K562 (cell line): ENCODE data around the gene EIF4E1B. TPM values are rescaled to one million over a fixed set of nuclear protein-coding genes. Genes with fewer than 3 reads are reported as not detected.

Experiments used
- ATAC-seq: fragments of 200-7000 bp; cut with Tn5 transposase; 3 replicates; pipeline ENCODE4 v1.9.1; 2020; ENCODE audit warnings: moderate library complexity
- BruUV-seq: library from RNA; stranded (reverse); fragments of 400-500 nt; replicated peaks from 2 replicates; lab custom pipeline; 2021; lab: Mats Ljungman, UMichigan
- CTCF ChIA-PET: fragments of 300-600 bp; formaldehyde crosslinking; extraction: SDS; loops from one replicate; lab custom pipeline; 2021; ENCODE audit warnings: low intra/inter-chr PET ratio; lab: Yijun Ruan, JAX
- POLR2A ChIA-PET: fragments of 300-600, 350-650 bp; sonication (Branson Sonifier 250); formaldehyde crosslinking; extraction: SDS; loops from one replicate; lab custom pipeline; 2021; ENCODE audit warnings: antibody characterized with exemption, inconsistent platforms; lab: Yijun Ruan, JAX
- DNase-seq, 4 experiments: peaks; one replicate each; pipeline versions ENCODE4 v3.0.0 to v3.0.0-alpha.2; 2011 to 2018; ENCODE audit warnings: low spot score in 3 of 4, mixed read lengths in 3 of 4; ENCODE audit errors: extremely low read depth in 1 of 4
- FAIRE-seq: peaks from 2 replicates; lab custom pipeline; 2011; peaks lifted over from hg19 to GRCh38; lab: Jason Lieb, UNC
- H2AFZ ChIP-seq: 2 replicates; pipeline ENCODE4 v1.6.0; 2011; ENCODE audit warnings: low read depth, low read length, control low read depth, inconsistent platforms
- H3K27ac ChIP-seq: fragments of 200-600 bp; 3 replicates; pipeline ENCODE4 v1.8.0; 2011; ENCODE audit warnings: low read depth, mild to moderate bottlenecking, control low read depth, inconsistent platforms, low read length, moderate library complexity, mixed read lengths; ENCODE audit errors: extremely low read depth
- H3K27me3 ChIP-seq, 2 experiments: fragments of 300-600 bp in 1 of 2; 2 replicates in 1 of 2; 3 replicates in 1 of 2; pipeline versions ENCODE4 v1.6.0 to v1.8.0; 2011; ENCODE audit warnings: inconsistent platforms in 2 of 2, low read length in 2 of 2, mild to moderate bottlenecking in 1 of 2, mixed read lengths in 1 of 2, moderate library complexity in 1 of 2; ENCODE audit not compliant: control insufficient read depth in 2 of 2, insufficient read depth in 2 of 2
- H3K36me3 ChIP-seq: fragments of 300-600 bp; 3 replicates; pipeline ENCODE4 v1.8.0; 2011; ENCODE audit warnings: mild to moderate bottlenecking, low read length, inconsistent platforms; ENCODE audit not compliant: control insufficient read depth, insufficient read depth
- H3K4me1 ChIP-seq, 2 experiments: fragments of 200-600 bp in 1 of 2; replicated peaks in 1 of 2; 2 replicates in 1 of 2; 3 replicates in 1 of 2; pipeline versions ENCODE4 v1.5.1 to v1.8.0; 2011; ENCODE audit warnings: inconsistent platforms in 2 of 2, low read length in 2 of 2, mild to moderate bottlenecking in 1 of 2, mixed read lengths in 1 of 2, moderate library complexity in 1 of 2; ENCODE audit not compliant: control insufficient read depth in 2 of 2, insufficient read depth in 2 of 2
- H3K4me2 ChIP-seq: 2 replicates; pipeline ENCODE4 v1.6.1; 2011; ENCODE audit warnings: low read length, control low read depth, inconsistent platforms, mixed read lengths; ENCODE audit not compliant: insufficient read depth
- H3K4me3 ChIP-seq: fragments of 200-600 bp; sonication (generic), shearing (Covaris generic); 2 replicates; pipeline ENCODE4 v1.5.1; 2016; ENCODE audit warnings: control low read depth, inconsistent platforms
- H3K79me2 ChIP-seq: fragments of 200-600 bp; 3 replicates; pipeline ENCODE4 v1.8.0; 2011; ENCODE audit warnings: low read length, inconsistent platforms; ENCODE audit not compliant: control insufficient read depth, insufficient read depth
- H3K9ac ChIP-seq, 2 experiments: 2 replicates each; pipeline versions ENCODE4 v1.6.0 to v1.6.1; 2011; ENCODE audit warnings: low read depth in 2 of 2, low read length in 2 of 2, control low read depth in 1 of 2, inconsistent platforms in 1 of 2, mild to moderate bottlenecking in 1 of 2, mixed read lengths in 1 of 2; ENCODE audit not compliant: insufficient read depth in 1 of 2
- H3K9me1 ChIP-seq: one replicate; pipeline ENCODE4 v1.6.0; 2011; ENCODE audit warnings: inconsistent platforms, mild to moderate bottlenecking, low read length, moderate library complexity; ENCODE audit not compliant: control insufficient read depth, insufficient read depth
- H3K9me3 ChIP-seq: replicated peaks from 2 replicates; pipeline ENCODE4 v1.5.1; 2011; ENCODE audit warnings: low read depth, low read length, inconsistent platforms; ENCODE audit not compliant: control insufficient read depth, insufficient read depth
- H4K20me1 ChIP-seq: replicated peaks from 2 replicates; pipeline ENCODE4 v1.6.1; 2011; ENCODE audit warnings: low read length, inconsistent platforms, mixed read lengths; ENCODE audit not compliant: control insufficient read depth, insufficient read depth
- BDP1 ChIP-seq: IDR thresholded peaks from 3 replicates; pipeline ENCODE4 v1.6.1; 2011; ENCODE audit not compliant: insufficient read length, insufficient read depth
- CHD2 ChIP-seq: IDR thresholded peaks from 2 replicates; pipeline ENCODE4 v1.6.1; 2011; ENCODE audit warnings: low read depth, low read length
- GATAD2B ChIP-seq: fragments of 450-650 bp; IDR thresholded peaks from 2 replicates; pipeline ENCODE4 v1.6.1; 2017; ENCODE audit warnings: mild to moderate bottlenecking, borderline replicate concordance
- MXI1 ChIP-seq: IDR thresholded peaks from 2 replicates; pipeline ENCODE4 v1.6.1; 2011; ENCODE audit warnings: low read depth, mild to moderate bottlenecking, improper control_type of control experiment, low read length
- PHTF2 ChIP-seq: fragments of 250-450 bp; sonication (Bioruptor Pico); IDR thresholded peaks from 2 replicates; pipeline ENCODE4 v1.5.0; 2021; ENCODE audit warnings: mild to moderate bottlenecking
- PRDM10 ChIP-seq: fragments of 450-650 bp; IDR thresholded peaks from 2 replicates; pipeline ENCODE4 v1.6.1; 2018; ENCODE audit not compliant: partially characterized antibody
- TOE1 ChIP-seq, 2 experiments: fragments of 450-650 bp in 1 of 2; sonication (generic) in 1 of 2; formaldehyde crosslinking in 1 of 2; IDR thresholded peaks; 2 replicates each; pipeline versions ENCODE4 v1.7.1 to v1.8.0; 2016 to 2022; ENCODE audit warnings: borderline replicate concordance in 2 of 2, mild to moderate bottlenecking in 2 of 2, antibody characterized with exemption in 1 of 2, inconsistent platforms in 1 of 2, low read depth in 1 of 2, missing genetic modification reagents in 1 of 2, moderate library complexity in 1 of 2
- ZNF143 ChIP-seq: sonication (generic); formaldehyde crosslinking; IDR thresholded peaks from 2 replicates; pipeline ENCODE4 v1.9.0; 2022; ENCODE audit warnings: mild to moderate bottlenecking, missing genetic modification reagents
- ZNF224 ChIP-seq: sonication (generic); formaldehyde crosslinking; IDR thresholded peaks from 2 replicates; pipeline ENCODE4 v1.8.0; 2022; ENCODE audit warnings: mild to moderate bottlenecking, missing genetic modification reagents
- ZNF695 ChIP-seq: fragments of 450-650 bp; formaldehyde crosslinking; IDR thresholded peaks from 2 replicates; pipeline ENCODE4 v1.4.0; 2020; ENCODE audit warnings: mild to moderate bottlenecking, moderate library complexity
- WGBS: fragments of 100-300 bp; shearing (Covaris generic); methylation state at CpG from one replicate; pipeline ENCODE4 v1.1.6; 2016; ENCODE audit warnings: low coverage, mixed read lengths; ENCODE audit not compliant: insufficient coverage; ENCODE audit errors: missing lambda C conversion rate; 5-methylcytosine and 5-hydroxymethylcytosine counted together
- in situ Hi-C: fragments of 300-500 bp; cut with MboI; formaldehyde crosslinking; loops from 4 replicates; pipeline ENCODE4 v1.15.0; 2018; ENCODE audit warnings: inconsistent platforms, mixed read lengths
- intact Hi-C: fragments of 100-400 bp; cut with micrococcal nuclease; formaldehyde crosslinking; loops from 2 replicates; pipeline ENCODE4 v1.14.2; 2022
- polyA plus RNA-seq, 8 experiments: library from polyadenylated mRNA; depleted of rRNA in 4 of 8; stranded (reverse) in 5 of 8; unstranded in 3 of 8; fragments of >200 nt; fragmentation: Nextera tagmentation in 2 of 8; fragmentation: Illumina TruSeq in 1 of 8; extraction: Ambion mirVana in 2 of 8; extraction: Trizol in 1 of 8; gene quantifications; 2 replicates each; pipeline versions ENCODE4 v1.2.1 to v1.2.3, GENCODE V29; 2011 to 2014; ENCODE audit warnings: inconsistent platforms in 1 of 8, missing spikeins in 1 of 8
- total RNA-seq, 7 experiments: library from RNA; depleted of rRNA in 6 of 7; stranded (reverse); fragments of >200 nt in 6 of 7; fragmentation: Illumina TruSeq in 2 of 7; extraction: Trizol in 2 of 7; gene quantifications; 2 replicates each; pipeline versions ENCODE4 v1.2.1 to v1.2.3, GENCODE V29; 2011 to 2021; ENCODE audit warnings: low replicate concordance in 1 of 7
- TF ChIP-seq, protein P1 (sequence below): fragments of 450-650 bp; IDR thresholded peaks from 2 replicates; pipeline ENCODE4 v1.7.1; 2018; ENCODE audit warnings: mild to moderate bottlenecking, low read depth; ENCODE audit not compliant: partially characterized antibody
- TF ChIP-seq, protein P2 (sequence below): fragments of 250-450 bp; sonication (Bioruptor Pico); IDR thresholded peaks from 2 replicates; pipeline ENCODE4 v1.4.0; 2020; ENCODE audit warnings: mild to moderate bottlenecking

Gene EIF4E1B
- total and polyA plus RNA-seq, 9 of the 15 experiments (the other 6 are each of a cell fraction or from before 2014, with no cell fraction given) = not detected

DNA sequence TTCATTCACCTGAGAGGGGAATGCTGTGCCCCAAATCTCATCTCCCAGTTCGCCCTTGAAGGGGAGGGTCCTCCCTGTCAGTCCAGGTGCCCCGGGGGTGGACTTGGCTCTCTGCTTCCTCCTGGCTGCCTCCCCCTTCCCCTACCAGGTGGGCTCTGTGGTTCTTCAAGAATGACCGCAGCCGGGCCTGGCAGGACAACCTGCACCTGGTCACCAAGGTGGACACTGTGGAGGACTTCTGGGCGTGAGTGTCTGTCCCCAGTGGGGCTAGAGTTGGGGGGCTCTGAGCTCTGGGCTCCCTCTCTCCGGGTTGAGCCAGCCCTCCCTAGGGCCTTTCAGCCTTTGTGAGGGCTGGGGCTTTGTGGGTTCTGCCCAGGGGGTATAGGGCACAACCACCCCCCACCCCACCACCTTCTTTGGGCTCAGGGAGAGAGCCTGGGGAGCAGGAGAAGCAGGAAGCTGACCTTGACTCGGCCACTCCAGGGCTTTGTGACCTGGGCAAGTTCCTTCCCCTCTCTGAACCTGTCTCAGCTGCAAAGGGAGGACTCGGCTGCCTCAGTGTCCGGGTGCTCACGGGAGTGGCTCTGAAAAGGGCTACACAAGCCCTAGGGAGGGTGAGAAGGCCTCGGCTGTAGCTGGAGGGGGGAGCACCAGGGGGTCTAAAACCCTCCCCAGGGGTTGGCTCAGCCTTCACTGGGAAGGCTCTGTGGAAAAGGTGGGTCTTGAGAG is 13.2 kb downstream of the EIF4E1B start:
- no peak overlapping the region for H3K27ac ChIP-seq
- H3K4me2 ChIP-seq = no peak overlapping the region
- DNase-seq (no peak), ATAC-seq (no peak), FAIRE-seq (no peak)
- H3K36me3 ChIP-seq = no peaks in the 10 kb centered on the region
- H2AFZ ChIP-seq = 0 out of 2 replicates have a peak overlapping the region, but pooled peaks have one; percentile 62
- peaks cover 31 to 56% of the 10 kb centered on the region in 2 experiments for H3K4me1 ChIP-seq
- in situ Hi-C loops (no loop called here), intact Hi-C loops (loop anchor here (10.0 kb wide), 1 partner anchor 69 kb away; no protein-coding TSS in a partner anchor)
- CTCF ChIA-PET = no interaction called here
- POLR2A ChIA-PET = no interaction called here
- peak overlapping the region in 1 of 2 experiments; percentile 69; a peak in 1 of 4 replicates for H3K9ac ChIP-seq
- peaks cover 13% of the 10 kb centered on the region for H3K79me2 ChIP-seq
- WGBS = 75% methylated on average over 9 of the region's 11 CpGs
- H4K20me1 ChIP-seq = peaks cover 4% of the 10 kb centered on the region; the same call in 1 of the 2 replicates
- BruUV-seq = no TSS peak
- no peak overlapping the region for H3K4me3 ChIP-seq
- H3K9me1 ChIP-seq = no peaks in the 10 kb centered on the region
- H3K9me3 ChIP-seq = no peaks in the 10 kb centered on the region
- H3K27me3 ChIP-seq = 0 out of 5 replicates have a peak, but pooled peaks cover 0 to 6% of the 10 kb centered on the region in 2 experiments
- TF ChIP-seq ZNF695 (CRISPR knock-in tag) (no peak), PRDM10 (no peak), MXI1 (no peak), ZNF143 (CRISPR knock-in tag) (no peak), BDP1 (no peak), GATAD2B (no peak), PHTF2 (no peak), CHD2 (no peak), ZNF224 (CRISPR knock-in tag) (no peak), TOE1 (IDR thresholded peaks at IDR 0.05; ENCODE audit: borderline replicate concordance) (no peak), TOE1 (CRISPR knock-in tag; IDR thresholded peaks at IDR 0.05; ENCODE audit: borderline replicate concordance, low read depth) (no peak)
- TF ChIP-seq, protein P1, sequence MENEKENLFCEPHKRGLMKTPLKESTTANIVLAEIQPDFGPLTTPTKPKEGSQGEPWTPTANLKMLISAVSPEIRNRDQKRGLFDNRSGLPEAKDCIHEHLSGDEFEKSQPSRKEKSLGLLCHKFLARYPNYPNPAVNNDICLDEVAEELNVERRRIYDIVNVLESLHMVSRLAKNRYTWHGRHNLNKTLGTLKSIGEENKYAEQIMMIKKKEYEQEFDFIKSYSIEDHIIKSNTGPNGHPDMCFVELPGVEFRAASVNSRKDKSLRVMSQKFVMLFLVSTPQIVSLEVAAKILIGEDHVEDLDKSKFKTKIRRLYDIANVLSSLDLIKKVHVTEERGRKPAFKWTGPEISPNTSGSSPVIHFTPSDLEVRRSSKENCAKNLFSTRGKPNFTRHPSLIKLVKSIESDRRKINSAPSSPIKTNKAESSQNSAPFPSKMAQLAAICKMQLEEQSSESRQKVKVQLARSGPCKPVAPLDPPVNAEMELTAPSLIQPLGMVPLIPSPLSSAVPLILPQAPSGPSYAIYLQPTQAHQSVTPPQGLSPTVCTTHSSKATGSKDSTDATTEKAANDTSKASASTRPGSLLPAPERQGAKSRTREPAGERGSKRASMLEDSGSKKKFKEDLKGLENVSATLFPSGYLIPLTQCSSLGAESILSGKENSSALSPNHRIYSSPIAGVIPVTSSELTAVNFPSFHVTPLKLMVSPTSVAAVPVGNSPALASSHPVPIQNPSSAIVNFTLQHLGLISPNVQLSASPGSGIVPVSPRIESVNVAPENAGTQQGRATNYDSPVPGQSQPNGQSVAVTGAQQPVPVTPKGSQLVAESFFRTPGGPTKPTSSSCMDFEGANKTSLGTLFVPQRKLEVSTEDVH = no peak
- TF ChIP-seq, protein P2, sequence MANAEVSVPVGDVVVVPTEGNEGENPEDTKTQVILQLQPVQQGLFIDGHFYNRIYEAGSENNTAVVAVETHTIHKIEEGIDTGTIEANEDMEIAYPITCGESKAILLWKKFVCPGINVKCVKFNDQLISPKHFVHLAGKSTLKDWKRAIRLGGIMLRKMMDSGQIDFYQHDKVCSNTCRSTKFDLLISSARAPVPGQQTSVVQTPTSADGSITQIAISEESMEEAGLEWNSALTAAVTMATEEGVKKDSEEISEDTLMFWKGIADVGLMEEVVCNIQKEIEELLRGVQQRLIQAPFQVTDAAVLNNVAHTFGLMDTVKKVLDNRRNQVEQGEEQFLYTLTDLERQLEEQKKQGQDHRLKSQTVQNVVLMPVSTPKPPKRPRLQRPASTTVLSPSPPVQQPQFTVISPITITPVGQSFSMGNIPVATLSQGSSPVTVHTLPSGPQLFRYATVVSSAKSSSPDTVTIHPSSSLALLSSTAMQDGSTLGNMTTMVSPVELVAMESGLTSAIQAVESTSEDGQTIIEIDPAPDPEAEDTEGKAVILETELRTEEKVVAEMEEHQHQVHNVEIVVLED (CRISPR knock-in tag) = no peak
